Lung (tissue), 12 donors: ENCODE results near the gene LRRC56. TPM values are rescaled to one million over a fixed set of nuclear protein-coding genes. Genes with fewer than 3 reads are reported as not detected.

Experiments
- ATAC-seq: fragments of 200-7000 bp; cut with Tn5 transposase; one replicate; pipeline ENCODE4 v1.9.1; 2020; ENCODE audit warnings: moderate number of reproducible peaks; ENCODE audit not compliant: insufficient read depth, low FRiP score
- DNase-seq, 3 donors: peaks; one replicate each; pipeline ENCODE4 v3.0.0-alpha.2; 2013 to 2017
- H3K27ac ChIP-seq, 2 donors: one replicate each; pipeline ENCODE4 v1.5.1; 2013; ENCODE audit warnings: mild to moderate bottlenecking in 2 of 2, moderate library complexity in 2 of 2, control low read depth in 1 of 2, inconsistent platforms in 1 of 2, low read depth in 1 of 2, low read length in 1 of 2
- H3K27me3 ChIP-seq, 3 donors: one replicate each; pipeline ENCODE4 v1.5.1; 2013; ENCODE audit warnings: low read length in 2 of 3; ENCODE audit not compliant: control insufficient read depth in 3 of 3, insufficient read depth in 3 of 3
- H3K36me3 ChIP-seq, 4 donors: one replicate each; pipeline ENCODE4 v1.5.1; 2013; ENCODE audit warnings: low read length in 4 of 4, mild to moderate bottlenecking in 1 of 4, moderate library complexity in 1 of 4; ENCODE audit not compliant: control insufficient read depth in 4 of 4, insufficient read depth in 4 of 4
- H3K4me1 ChIP-seq, 5 donors: one replicate each; pipeline ENCODE4 v1.5.1; 2013; ENCODE audit warnings: low read length in 5 of 5, mild to moderate bottlenecking in 2 of 5, moderate library complexity in 1 of 5; ENCODE audit not compliant: control insufficient read depth in 5 of 5, insufficient read depth in 5 of 5
- H3K4me3 ChIP-seq: one replicate; pipeline ENCODE4 v1.5.1; 2013; ENCODE audit warnings: mild to moderate bottlenecking, control low read depth, moderate library complexity
- H3K9ac ChIP-seq, 2 donors: one replicate each; pipeline ENCODE4 v1.5.1; 2013; ENCODE audit warnings: low read length in 2 of 2, control low read depth in 1 of 2; ENCODE audit not compliant: insufficient read depth in 1 of 2
- H3K9me3 ChIP-seq, 4 donors: one replicate each; pipeline ENCODE4 v1.5.1; 2013; ENCODE audit warnings: low read length in 3 of 4, mild to moderate bottlenecking in 1 of 4, moderate library complexity in 1 of 4; ENCODE audit not compliant: control insufficient read depth in 4 of 4, insufficient read depth in 3 of 4
- WGBS, 2 donors: extraction: QIAGEN DNeasy Blood & Tissue Kit; methylation state at CpG; one replicate each; pipeline ENCODE4 v1.1.7; 2013; 5-methylcytosine and 5-hydroxymethylcytosine counted together
- polyA plus RNA-seq, 2 donors: library from polyadenylated mRNA; stranded (reverse); fragments of 200-250 nt; gene quantifications; one replicate each; pipeline ENCODE4 v1.2.1, GENCODE V29; 2013
- total RNA-seq, 2 donors: library from RNA; depleted of rRNA in 1 of 2; stranded (reverse); fragments of >200 nt in 1 of 2; gene quantifications; one replicate each; pipeline ENCODE4 v1.2.1, GENCODE V29; 2014 to 2021
- TF ChIP-seq, protein P1 (sequence below): IDR thresholded peaks from 2 replicates; pipeline ENCODE4 v1.5.1; 2012; ENCODE audit warnings: mild to moderate bottlenecking; ENCODE audit errors: control extremely low read depth, extremely low read depth
- donor health status: control.
- donor health status: control.
- donor health status: Bipolar disorder and iron deficiency.
- donor health status: healthy.
- donor health status: DM: yes; HTN: yes; CAD: no.

LRRC56 gene
- total and polyA plus RNA-seq, 4 donors = 3.4 to 11.7 (median 4.7) TPM

DNA sequence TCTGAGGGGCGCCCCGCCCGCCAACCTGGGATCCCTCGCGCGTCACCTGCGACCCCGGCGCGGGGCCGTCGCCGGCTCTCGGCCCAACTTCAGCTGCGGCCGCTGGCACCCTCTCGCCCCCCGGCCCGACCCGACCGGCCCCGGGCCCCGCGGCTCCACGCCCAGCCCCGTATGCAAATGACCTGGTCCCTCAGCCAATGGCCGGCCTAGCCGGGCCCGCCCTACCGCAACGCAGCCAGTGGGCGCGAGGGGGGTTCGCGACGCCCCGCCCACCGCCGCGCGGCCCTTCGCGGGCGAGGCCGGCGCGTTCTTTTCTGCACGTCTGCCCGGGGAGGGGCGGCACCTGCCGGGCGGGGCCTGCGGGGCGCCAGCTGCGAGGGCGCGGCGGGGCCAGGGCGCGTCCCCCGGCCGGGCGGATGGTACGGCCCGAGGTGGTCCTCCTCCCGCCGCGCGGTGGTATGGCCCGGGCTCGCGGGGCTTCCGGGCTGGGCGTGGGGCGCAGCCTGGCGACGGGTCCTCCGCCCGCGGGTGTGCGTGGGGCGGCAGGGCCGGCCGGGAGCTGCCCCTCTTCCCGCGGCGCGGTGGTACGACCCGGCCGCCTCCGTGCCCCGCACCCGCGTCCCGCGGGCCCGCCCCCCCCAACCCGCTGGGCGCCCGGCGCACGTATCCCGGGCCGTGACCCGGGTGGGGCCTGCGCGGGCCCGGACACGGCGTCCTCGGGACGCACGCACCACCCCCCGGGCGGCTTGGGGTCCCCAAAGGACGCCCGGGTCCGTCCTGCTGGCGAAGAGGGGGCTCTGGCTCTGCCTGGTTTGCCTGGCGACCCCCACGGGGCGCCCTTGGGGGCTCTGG, 31.2 kb downstream of the LRRC56 start:
- WGBS, 2 donors = 1% methylated on average over 58 to 123 of the region's 123 CpGs
- H3K36me3 ChIP-seq = peaks cover 0 to 5% (median 0%) of the 10 kb centered on the region in 4 donors

DNA sequence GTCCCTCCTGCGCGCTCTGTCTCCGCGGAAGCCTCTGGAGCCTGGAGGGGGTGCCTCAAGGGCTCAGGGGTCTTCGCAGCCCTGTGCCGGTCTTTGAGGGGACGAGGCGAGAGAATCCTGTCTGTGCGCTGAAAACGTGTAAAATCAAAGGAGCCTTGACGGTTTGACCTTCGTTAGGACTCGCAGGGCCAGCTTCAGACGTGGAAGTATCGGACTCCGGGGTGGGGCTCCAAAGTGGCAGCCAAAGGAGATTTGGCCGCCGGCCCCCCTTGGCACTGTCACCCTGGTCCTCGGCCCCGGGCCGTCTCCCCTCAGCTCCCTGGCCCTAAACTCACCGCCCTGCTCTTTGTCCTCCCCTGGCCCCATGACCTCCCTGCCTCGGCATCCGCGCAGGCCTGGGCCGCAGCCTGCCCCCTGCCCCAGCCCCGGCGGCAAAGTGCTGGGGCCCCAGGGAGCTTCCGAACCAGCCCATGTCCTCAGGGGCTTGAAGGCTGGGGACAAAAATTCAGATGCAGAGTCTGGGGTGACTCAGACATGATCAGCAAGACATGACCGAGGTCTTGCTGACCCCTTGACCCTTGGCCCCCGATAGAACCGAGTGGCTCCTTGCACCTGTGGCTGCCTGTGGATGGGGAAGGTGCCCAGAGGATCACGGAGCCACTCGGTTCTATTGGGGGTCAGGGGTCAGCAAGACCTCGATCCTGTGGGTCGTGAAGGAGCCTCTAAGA, 32.0 kb downstream of the LRRC56 start:
- no peaks in the 10 kb centered on the region for H3K27me3 ChIP-seq
- TF ChIP-seq, protein P1, sequence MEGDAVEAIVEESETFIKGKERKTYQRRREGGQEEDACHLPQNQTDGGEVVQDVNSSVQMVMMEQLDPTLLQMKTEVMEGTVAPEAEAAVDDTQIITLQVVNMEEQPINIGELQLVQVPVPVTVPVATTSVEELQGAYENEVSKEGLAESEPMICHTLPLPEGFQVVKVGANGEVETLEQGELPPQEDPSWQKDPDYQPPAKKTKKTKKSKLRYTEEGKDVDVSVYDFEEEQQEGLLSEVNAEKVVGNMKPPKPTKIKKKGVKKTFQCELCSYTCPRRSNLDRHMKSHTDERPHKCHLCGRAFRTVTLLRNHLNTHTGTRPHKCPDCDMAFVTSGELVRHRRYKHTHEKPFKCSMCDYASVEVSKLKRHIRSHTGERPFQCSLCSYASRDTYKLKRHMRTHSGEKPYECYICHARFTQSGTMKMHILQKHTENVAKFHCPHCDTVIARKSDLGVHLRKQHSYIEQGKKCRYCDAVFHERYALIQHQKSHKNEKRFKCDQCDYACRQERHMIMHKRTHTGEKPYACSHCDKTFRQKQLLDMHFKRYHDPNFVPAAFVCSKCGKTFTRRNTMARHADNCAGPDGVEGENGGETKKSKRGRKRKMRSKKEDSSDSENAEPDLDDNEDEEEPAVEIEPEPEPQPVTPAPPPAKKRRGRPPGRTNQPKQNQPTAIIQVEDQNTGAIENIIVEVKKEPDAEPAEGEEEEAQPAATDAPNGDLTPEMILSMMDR = no peak
- peaks cover 0 to 20% (median 10%) of the 10 kb centered on the region in 5 donors for H3K4me1 ChIP-seq
- DNase-seq (no peak), ATAC-seq (no peak)
- peak overlapping the region in 1 of 2 donors; percentile 11 for H3K9ac ChIP-seq
- H3K27ac ChIP-seq = peak overlapping the region; percentile 74 to 95
- peak overlapping the region; percentile 43 for H3K4me3 ChIP-seq
- H3K9me3 ChIP-seq = no peaks in the 10 kb centered on the region
- WGBS, 2 donors = 37 to 43% methylated on average over 36 of the region's 36 CpGs
- H3K36me3 ChIP-seq = no peaks in the 10 kb centered on the region

More for the DNA sequence above, 31.2 kb downstream of the LRRC56 start:
- no peaks in the 10 kb centered on the region for H3K27me3 ChIP-seq
- TF ChIP-seq, protein P1 = no peak
- H3K27ac ChIP-seq = peak overlapping the region; percentile 74 to 95
- peak; percentile 93 for ATAC-seq
- peak overlapping the region in 1 of 2 donors; percentile 11 for H3K9ac ChIP-seq
- H3K9me3 ChIP-seq = no peaks in the 10 kb centered on the region
- H3K4me3 ChIP-seq = peak overlapping the region; percentile 43
- DNase-seq = peak; percentile 93 to 96 (median 96)
- peaks cover 0 to 23% (median 10%) of the 10 kb centered on the region in 5 donors for H3K4me1 ChIP-seq

DNA sequence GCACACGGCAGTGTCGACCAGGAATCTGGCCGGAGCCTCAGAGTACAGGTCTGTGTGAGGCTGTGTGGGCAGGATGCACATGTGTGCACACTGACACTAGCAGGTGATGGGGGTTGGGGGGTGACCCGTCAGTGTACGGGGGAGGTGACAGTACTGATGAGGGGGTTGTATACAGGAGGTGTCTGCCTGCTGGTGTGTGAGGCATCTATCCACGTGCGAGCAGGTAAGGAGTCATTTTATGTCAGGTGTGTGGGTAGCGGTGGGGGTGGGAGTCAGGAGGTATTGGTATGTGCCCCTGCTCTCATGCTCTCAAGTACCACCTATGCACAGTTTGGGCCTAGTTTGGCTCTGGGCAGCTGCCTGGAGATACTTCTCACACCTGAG, 34.5 kb downstream of the LRRC56 start:
- Histone ChIP-seq H3K27me3 (peaks cover 0 to 5% (median 0%) of the 10 kb centered on the region in 3 donors), H3K4me3 (no peak overlapping the region), H3K9ac (no peak overlapping the region), H3K4me1 (peaks cover 0 to 29% (median 14%) of the 10 kb centered on the region in 5 donors), H3K9me3 (no peaks in the 10 kb centered on the region), H3K36me3 (no peaks in the 10 kb centered on the region), H3K27ac (no peak overlapping the region)
- TF ChIP-seq, protein P1 = no peak
- ATAC-seq (no peak), DNase-seq (no peak)
- WGBS, 2 donors = 73 to 79% methylated on average over 8 of the region's 8 CpGs
